K562 (cell line): Measurements from ENCODE around the gene NOL4L. TPM values are rescaled to one million over a fixed set of nuclear protein-coding genes. Genes with fewer than 3 reads are reported as not detected.

Experiments
- ATAC-seq: fragments of 200-7000 bp; cut with Tn5 transposase; 3 replicates; pipeline ENCODE4 v1.9.1; 2020; ENCODE audit warnings: moderate library complexity
- BruUV-seq: library from RNA; stranded (reverse); fragments of 400-500 nt; replicated peaks from 2 replicates; lab custom pipeline; 2021; lab: Mats Ljungman, UMichigan
- CTCF ChIA-PET: fragments of 300-600 bp; formaldehyde crosslinking; extraction: SDS; loops from one replicate; lab custom pipeline; 2021; ENCODE audit warnings: low intra/inter-chr PET ratio; lab: Yijun Ruan, JAX
- POLR2A ChIA-PET: fragments of 300-600, 350-650 bp; sonication (Branson Sonifier 250); formaldehyde crosslinking; extraction: SDS; loops from one replicate; lab custom pipeline; 2021; ENCODE audit warnings: antibody characterized with exemption, inconsistent platforms; lab: Yijun Ruan, JAX
- DNase-seq, 4 experiments: peaks; one replicate each; pipeline versions ENCODE4 v3.0.0 to v3.0.0-alpha.2; 2011 to 2018; ENCODE audit warnings: low spot score in 3 of 4, mixed read lengths in 3 of 4; ENCODE audit errors: extremely low read depth in 1 of 4
- FAIRE-seq: peaks from 2 replicates; lab custom pipeline; 2011; peaks lifted over from hg19 to GRCh38; lab: Jason Lieb, UNC
- H2AFZ ChIP-seq: 2 replicates; pipeline ENCODE4 v1.6.0; 2011; ENCODE audit warnings: low read depth, low read length, control low read depth, inconsistent platforms
- H3K27ac ChIP-seq: fragments of 200-600 bp; 3 replicates; pipeline ENCODE4 v1.8.0; 2011; ENCODE audit warnings: low read depth, mild to moderate bottlenecking, control low read depth, inconsistent platforms, low read length, moderate library complexity, mixed read lengths; ENCODE audit errors: extremely low read depth
- H3K27me3 ChIP-seq, 2 experiments: fragments of 300-600 bp in 1 of 2; 2 replicates in 1 of 2; 3 replicates in 1 of 2; pipeline versions ENCODE4 v1.6.0 to v1.8.0; 2011; ENCODE audit warnings: inconsistent platforms in 2 of 2, low read length in 2 of 2, mild to moderate bottlenecking in 1 of 2, mixed read lengths in 1 of 2, moderate library complexity in 1 of 2; ENCODE audit not compliant: control insufficient read depth in 2 of 2, insufficient read depth in 2 of 2
- H3K36me3 ChIP-seq: fragments of 300-600 bp; 3 replicates; pipeline ENCODE4 v1.8.0; 2011; ENCODE audit warnings: mild to moderate bottlenecking, low read length, inconsistent platforms; ENCODE audit not compliant: control insufficient read depth, insufficient read depth
- H3K4me1 ChIP-seq, 2 experiments: fragments of 200-600 bp in 1 of 2; replicated peaks in 1 of 2; 2 replicates in 1 of 2; 3 replicates in 1 of 2; pipeline versions ENCODE4 v1.5.1 to v1.8.0; 2011; ENCODE audit warnings: inconsistent platforms in 2 of 2, low read length in 2 of 2, mild to moderate bottlenecking in 1 of 2, mixed read lengths in 1 of 2, moderate library complexity in 1 of 2; ENCODE audit not compliant: control insufficient read depth in 2 of 2, insufficient read depth in 2 of 2
- H3K4me2 ChIP-seq: 2 replicates; pipeline ENCODE4 v1.6.1; 2011; ENCODE audit warnings: low read length, control low read depth, inconsistent platforms, mixed read lengths; ENCODE audit not compliant: insufficient read depth
- H3K4me3 ChIP-seq: fragments of 200-600 bp; sonication (generic), shearing (Covaris generic); 2 replicates; pipeline ENCODE4 v1.5.1; 2016; ENCODE audit warnings: control low read depth, inconsistent platforms
- H3K79me2 ChIP-seq: fragments of 200-600 bp; 3 replicates; pipeline ENCODE4 v1.8.0; 2011; ENCODE audit warnings: low read length, inconsistent platforms; ENCODE audit not compliant: control insufficient read depth, insufficient read depth
- H3K9ac ChIP-seq, 2 experiments: 2 replicates each; pipeline versions ENCODE4 v1.6.0 to v1.6.1; 2011; ENCODE audit warnings: low read depth in 2 of 2, low read length in 2 of 2, control low read depth in 1 of 2, inconsistent platforms in 1 of 2, mild to moderate bottlenecking in 1 of 2, mixed read lengths in 1 of 2; ENCODE audit not compliant: insufficient read depth in 1 of 2
- H3K9me1 ChIP-seq: one replicate; pipeline ENCODE4 v1.6.0; 2011; ENCODE audit warnings: inconsistent platforms, mild to moderate bottlenecking, low read length, moderate library complexity; ENCODE audit not compliant: control insufficient read depth, insufficient read depth
- H3K9me3 ChIP-seq: replicated peaks from 2 replicates; pipeline ENCODE4 v1.5.1; 2011; ENCODE audit warnings: low read depth, low read length, inconsistent platforms; ENCODE audit not compliant: control insufficient read depth, insufficient read depth
- H4K20me1 ChIP-seq: replicated peaks from 2 replicates; pipeline ENCODE4 v1.6.1; 2011; ENCODE audit warnings: low read length, inconsistent platforms, mixed read lengths; ENCODE audit not compliant: control insufficient read depth, insufficient read depth
- CBX3 ChIP-seq, 2 experiments: IDR thresholded peaks; 1 replicate in 1 of 2; 2 replicates in 1 of 2; pipeline ENCODE4 v1.6.1; 2012; ENCODE audit warnings: inconsistent platforms in 2 of 2, low read length in 2 of 2, borderline replicate concordance in 1 of 2, control low read depth in 1 of 2
- CREM ChIP-seq: IDR thresholded peaks from 2 replicates; pipeline ENCODE4 v1.6.1; 2014; ENCODE audit warnings: antibody characterized with exemption, low read depth
- FOS ChIP-seq: IDR thresholded peaks from 3 replicates; pipeline ENCODE4 v1.6.1; 2011; ENCODE audit not compliant: insufficient read length; ENCODE audit errors: extremely low read depth
- RFX7 ChIP-seq: fragments of 250-450 bp; sonication (Bioruptor Pico); IDR thresholded peaks from 2 replicates; pipeline ENCODE4 v1.5.1; 2021; ENCODE audit warnings: mild to moderate bottlenecking
- ZBTB1 ChIP-seq: sonication (generic); formaldehyde crosslinking; IDR thresholded peaks from 2 replicates; pipeline ENCODE4 v1.8.1; 2023; ENCODE audit warnings: missing genetic modification reagents, low read depth, mild to moderate bottlenecking, borderline replicate concordance
- WGBS: fragments of 100-300 bp; shearing (Covaris generic); methylation state at CpG from one replicate; pipeline ENCODE4 v1.1.6; 2016; ENCODE audit warnings: low coverage, mixed read lengths; ENCODE audit not compliant: insufficient coverage; ENCODE audit errors: missing lambda C conversion rate; 5-methylcytosine and 5-hydroxymethylcytosine counted together
- in situ Hi-C: fragments of 300-500 bp; cut with MboI; formaldehyde crosslinking; loops from 4 replicates; pipeline ENCODE4 v1.15.0; 2018; ENCODE audit warnings: inconsistent platforms, mixed read lengths
- intact Hi-C: fragments of 100-400 bp; cut with micrococcal nuclease; formaldehyde crosslinking; loops from 2 replicates; pipeline ENCODE4 v1.14.2; 2022
- polyA plus RNA-seq, 8 experiments: library from polyadenylated mRNA; depleted of rRNA in 4 of 8; stranded (reverse) in 5 of 8; unstranded in 3 of 8; fragments of >200 nt; fragmentation: Nextera tagmentation in 2 of 8; fragmentation: Illumina TruSeq in 1 of 8; extraction: Ambion mirVana in 2 of 8; extraction: Trizol in 1 of 8; gene quantifications; 2 replicates each; pipeline versions ENCODE4 v1.2.1 to v1.2.3, GENCODE V29; 2011 to 2014; ENCODE audit warnings: inconsistent platforms in 1 of 8, missing spikeins in 1 of 8
- total RNA-seq, 7 experiments: library from RNA; depleted of rRNA in 6 of 7; stranded (reverse); fragments of >200 nt in 6 of 7; fragmentation: Illumina TruSeq in 2 of 7; extraction: Trizol in 2 of 7; gene quantifications; 2 replicates each; pipeline versions ENCODE4 v1.2.1 to v1.2.3, GENCODE V29; 2011 to 2021; ENCODE audit warnings: low replicate concordance in 1 of 7
- TF ChIP-seq, protein P1 (sequence below), 2 experiments: fragments of 450-650 bp in 1 of 2; sonication (generic) in 1 of 2; formaldehyde crosslinking in 1 of 2; IDR thresholded peaks in 1 of 2; conservative IDR thresholded peaks in 1 of 2; 2 replicates each; pipeline versions ENCODE4 v1.6.1 to v1.8.1; 2016 to 2023; ENCODE audit warnings: mild to moderate bottlenecking in 2 of 2, moderate library complexity in 2 of 2, inconsistent platforms in 1 of 2, missing genetic modification reagents in 1 of 2
- TF ChIP-seq, protein P2 (sequence below), 2 experiments: fragments of 200-800 bp in 1 of 2; sonication (Bioruptor generic) in 1 of 2; sonication (generic) in 1 of 2; formaldehyde crosslinking in 1 of 2; IDR thresholded peaks in 1 of 2; conservative IDR thresholded peaks in 1 of 2; 2 replicates each; pipeline versions ENCODE4 v1.5.0 to v1.6.1; 2016 to 2020; ENCODE audit warnings: missing compliant biosample characterization in 1 of 2, missing genetic modification characterization in 1 of 2, missing genetic modification reagents in 1 of 2
- TF ChIP-seq, protein P3 (sequence below), 2 experiments: fragments of 150-350 bp in 1 of 2; IDR thresholded peaks; 2 replicates each; pipeline ENCODE4 v1.6.1; 2012 to 2016; ENCODE audit warnings: low read depth in 2 of 2, low read length in 2 of 2, mild to moderate bottlenecking in 1 of 2, moderate library complexity in 1 of 2

NOL4L gene
- total and polyA plus RNA-seq, 9 of the 15 experiments (the other 6 are each of a cell fraction or from before 2014, with no cell fraction given) = 5.1 to 36.2 (median 13.6) TPM

DNA sequence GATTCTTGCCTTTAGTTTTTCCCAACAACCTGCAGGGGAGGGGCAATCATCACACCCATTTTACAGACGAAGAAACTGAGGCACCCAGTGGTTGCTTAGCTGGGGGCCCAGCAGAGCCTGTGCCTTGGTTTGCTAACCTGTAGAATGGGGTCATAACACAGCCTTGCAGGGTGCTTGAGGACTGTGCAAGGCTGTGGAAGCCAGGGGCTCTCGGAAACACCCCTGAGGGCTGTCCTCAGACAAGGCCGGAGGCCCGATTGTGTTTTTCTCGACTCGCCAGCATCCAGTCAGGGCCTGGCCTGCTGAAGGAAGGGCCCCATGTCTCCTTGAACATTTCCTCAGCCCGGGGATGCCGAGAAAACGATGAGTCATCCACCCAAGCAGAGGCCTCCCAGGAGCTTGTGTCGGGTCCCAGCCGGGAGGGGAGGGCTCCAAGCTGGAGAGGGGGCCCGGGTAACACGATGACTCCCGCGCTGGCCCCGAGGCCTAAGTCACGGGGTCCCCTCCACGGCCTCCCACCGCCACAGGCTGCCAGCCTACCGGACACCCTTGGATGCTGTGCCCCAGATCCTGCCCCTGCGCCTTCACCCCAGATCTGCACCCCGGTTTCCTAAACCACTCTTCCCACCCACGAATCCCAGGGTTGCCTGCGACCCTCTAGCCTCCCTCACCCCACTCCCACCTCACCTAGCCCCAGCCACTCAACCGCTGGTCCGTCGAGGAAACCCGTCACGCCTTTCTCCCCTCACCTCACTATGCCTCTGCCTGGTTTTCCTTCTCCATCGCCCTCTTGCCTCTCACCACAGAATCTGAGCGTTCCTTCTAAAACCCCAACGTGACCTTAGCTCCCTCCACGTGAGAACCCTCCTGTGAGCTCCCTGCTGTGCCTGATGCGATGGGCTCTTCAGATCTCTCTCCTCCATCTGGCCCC is 10.6 kb downstream of the NOL4L start:
- Histone ChIP-seq H3K36me3 (peaks cover 40% of the 10 kb centered on the region), H3K27ac (peak overlapping the region; percentile 61), H3K4me2 (peak overlapping the region; percentile 69), H3K27me3 (no peaks in the 10 kb centered on the region), H3K79me2 (peaks cover 98% of the 10 kb centered on the region), H2AFZ (0 out of 2 replicates have a peak overlapping the region, but pooled peaks have one; percentile 12), H3K4me3 (no peak overlapping the region), H3K4me1 (peaks cover 67 to 80% of the 10 kb centered on the region in 2 experiments), H4K20me1 (no peaks in the 10 kb centered on the region; the same call in 1 of the 2 replicates), H3K9me1 (no peaks in the 10 kb centered on the region), H3K9me3 (no peaks in the 10 kb centered on the region), H3K9ac (peak overlapping the region; percentile 59 to 90)
- BruUV-seq = no TSS peak
- POLR2A ChIA-PET = interaction anchor here (0.7 to 1.7 kb wide), 7 partner anchors 8 to 204 kb away, joined by 3 to 9 read pairs (median 4); no protein-coding TSS in a partner anchor
- FAIRE-seq = peak; percentile 83
- peak; percentile 79 to 93 (median 83) for DNase-seq
- peak; percentile 79 for ATAC-seq
- in situ Hi-C loops = no loop called here
- intact Hi-C loops = no loop called here
- CTCF ChIA-PET = no interaction called here
- 6% methylated on average over 24 of the region's 34 CpGs for WGBS
- TF ChIP-seq CREM (0 out of 2 replicates have a peak, but pooled peaks have one; percentile 17), FOS (peak; percentile 52), ZBTB1 (CRISPR knock-in tag) (peak; percentile 22; the same call in 1 of the 2 replicates), CBX3 (IDR thresholded peaks at IDR 0.05; ENCODE audit: borderline replicate concordance in 1 of 2, low read length in 2 of 2) (peak in 1 of 2 experiments; percentile 90; a peak in 2 of 3 replicates), RFX7 (CRISPR knock-in tag) (no peak)
- TF ChIP-seq, protein P1, sequence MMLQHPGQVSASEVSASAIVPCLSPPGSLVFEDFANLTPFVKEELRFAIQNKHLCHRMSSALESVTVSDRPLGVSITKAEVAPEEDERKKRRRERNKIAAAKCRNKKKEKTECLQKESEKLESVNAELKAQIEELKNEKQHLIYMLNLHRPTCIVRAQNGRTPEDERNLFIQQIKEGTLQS (IDR thresholded peaks at IDR 0.05) = peak; percentile 98
- TF ChIP-seq, protein P1 (CRISPR knock-in tag; conservative IDR thresholded peaks at IDR 0.05) = no peak
- TF ChIP-seq, protein P2, sequence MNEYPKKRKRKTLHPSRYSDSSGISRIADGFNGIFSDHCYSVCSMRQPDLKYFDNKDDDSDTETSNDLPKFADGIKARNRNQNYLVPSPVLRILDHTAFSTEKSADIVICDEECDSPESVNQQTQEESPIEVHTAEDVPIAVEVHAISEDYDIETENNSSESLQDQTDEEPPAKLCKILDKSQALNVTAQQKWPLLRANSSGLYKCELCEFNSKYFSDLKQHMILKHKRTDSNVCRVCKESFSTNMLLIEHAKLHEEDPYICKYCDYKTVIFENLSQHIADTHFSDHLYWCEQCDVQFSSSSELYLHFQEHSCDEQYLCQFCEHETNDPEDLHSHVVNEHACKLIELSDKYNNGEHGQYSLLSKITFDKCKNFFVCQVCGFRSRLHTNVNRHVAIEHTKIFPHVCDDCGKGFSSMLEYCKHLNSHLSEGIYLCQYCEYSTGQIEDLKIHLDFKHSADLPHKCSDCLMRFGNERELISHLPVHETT (CRISPR knock-in tag; conservative IDR thresholded peaks at IDR 0.05 in 1 of 2, IDR thresholded peaks at IDR 0.05 in 1 of 2) = no peak
- TF ChIP-seq, protein P3, sequence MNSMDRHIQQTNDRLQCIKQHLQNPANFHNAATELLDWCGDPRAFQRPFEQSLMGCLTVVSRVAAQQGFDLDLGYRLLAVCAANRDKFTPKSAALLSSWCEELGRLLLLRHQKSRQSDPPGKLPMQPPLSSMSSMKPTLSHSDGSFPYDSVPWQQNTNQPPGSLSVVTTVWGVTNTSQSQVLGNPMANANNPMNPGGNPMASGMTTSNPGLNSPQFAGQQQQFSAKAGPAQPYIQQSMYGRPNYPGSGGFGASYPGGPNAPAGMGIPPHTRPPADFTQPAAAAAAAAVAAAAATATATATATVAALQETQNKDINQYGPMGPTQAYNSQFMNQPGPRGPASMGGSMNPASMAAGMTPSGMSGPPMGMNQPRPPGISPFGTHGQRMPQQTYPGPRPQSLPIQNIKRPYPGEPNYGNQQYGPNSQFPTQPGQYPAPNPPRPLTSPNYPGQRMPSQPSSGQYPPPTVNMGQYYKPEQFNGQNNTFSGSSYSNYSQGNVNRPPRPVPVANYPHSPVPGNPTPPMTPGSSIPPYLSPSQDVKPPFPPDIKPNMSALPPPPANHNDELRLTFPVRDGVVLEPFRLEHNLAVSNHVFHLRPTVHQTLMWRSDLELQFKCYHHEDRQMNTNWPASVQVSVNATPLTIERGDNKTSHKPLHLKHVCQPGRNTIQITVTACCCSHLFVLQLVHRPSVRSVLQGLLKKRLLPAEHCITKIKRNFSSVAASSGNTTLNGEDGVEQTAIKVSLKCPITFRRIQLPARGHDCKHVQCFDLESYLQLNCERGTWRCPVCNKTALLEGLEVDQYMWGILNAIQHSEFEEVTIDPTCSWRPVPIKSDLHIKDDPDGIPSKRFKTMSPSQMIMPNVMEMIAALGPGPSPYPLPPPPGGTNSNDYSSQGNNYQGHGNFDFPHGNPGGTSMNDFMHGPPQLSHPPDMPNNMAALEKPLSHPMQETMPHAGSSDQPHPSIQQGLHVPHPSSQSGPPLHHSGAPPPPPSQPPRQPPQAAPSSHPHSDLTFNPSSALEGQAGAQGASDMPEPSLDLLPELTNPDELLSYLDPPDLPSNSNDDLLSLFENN (IDR thresholded peaks at IDR 0.05; ENCODE audit: low read depth in 2 of 2, low read length in 2 of 2) = 0 out of 4 replicates have a peak, but pooled peaks of 1 of the 2 experiments have one; percentile 36
